Measurements from ENCODE around the gene MS4A10. TPM values are rescaled to one million over a fixed set of nuclear protein-coding genes. Genes with fewer than 3 reads are reported as not detected.
"Not testable (repeated sequence)": the region's sequence is repeated elsewhere in the genome, so short reads cannot be mapped to it uniquely, and the experiment has no call there.

Gene MS4A10
- polyA plus RNA-seq, 12 donors, result not detected

- DNase-seq, result peak; percentile 79
Observed at GRCh38 chr11:60786811-60787567, 1.9 kb downstream of the MS4A10 start.

GRCh38 chr11:60788401-60789125 is 3.4 kb downstream of the MS4A10 start:
- DNase-seq, result no peak

GRCh38 chr11:60790726-60791125 is 5.6 kb downstream of the MS4A10 start:
- no peak for DNase-seq

- no peak for DNase-seq
Observed at GRCh38 chr11:60791153-60791933, 6.2 kb downstream of the MS4A10 start.

- no peak for DNase-seq
Observed at GRCh38 chr11:60792521-60792920, 7.4 kb downstream of the MS4A10 start.

- no peak for DNase-seq
Observed at GRCh38 chr11:60795291-60795690, 10.2 kb downstream of the MS4A10 start.

GRCh38 chr11:60797846-60798630 is 12.9 kb downstream of the MS4A10 start:
- no peak for DNase-seq

GRCh38 chr11:60798631-60799030 is 13.5 kb downstream of the MS4A10 start:
- DNase-seq, result no peak

GRCh38 chr11:60801194-60801593 is 16.1 kb downstream of the MS4A10 start:
- DNase-seq, result no peak

GRCh38 chr11:60803273-60803936 is 18.3 kb downstream of the MS4A10 start:
- DNase-seq, result no peak

- DNase-seq, result no peak
Observed at GRCh38 chr11:60809249-60809648, 24.1 kb downstream of the MS4A10 start.

- DNase-seq, result no peak
Observed at GRCh38 chr11:60809691-60810090, 24.6 kb downstream of the MS4A10 start.

GRCh38 chr11:60810151-60810550 is 25.0 kb downstream of the MS4A10 start:
- no peak for DNase-seq

- no peak for DNase-seq
Observed at GRCh38 chr11:60810569-60810968, 25.4 kb downstream of the MS4A10 start.

GRCh38 chr11:60813324-60813723 is 28.2 kb downstream of the MS4A10 start:
- no peak for DNase-seq

GRCh38 chr11:60814112-60814511 is 29.0 kb downstream of the MS4A10 start:
- no peak for DNase-seq

- no peak for DNase-seq
Observed at GRCh38 chr11:60816590-60817157, 31.5 kb downstream of the MS4A10 start.

GRCh38 chr11:60818057-60818456 is 32.9 kb downstream of the MS4A10 start:
- DNase-seq, result no peak

- no peak for DNase-seq
Observed at GRCh38 chr11:60821827-60822599, 36.9 kb downstream of the MS4A10 start.

- DNase-seq, result not testable (repeated sequence)
Observed at GRCh38 chr11:60823745-60824306, 38.7 kb downstream of the MS4A10 start.
